Keratinocyte (primary cell): Measurements from ENCODE around the gene NRP1. TPM values are rescaled to one million over a fixed set of nuclear protein-coding genes. Genes with fewer than 3 reads are reported as not detected.
A peak's percentile ranks its signal among the peaks of the same experiment; 100 is the strongest.

Source experiments
- DNase-seq: peaks from one replicate; pipeline ENCODE4 v3.0.0-alpha.2; 2011; ENCODE audit warnings: low read depth, missing footprints, low spot score
- FAIRE-seq: peaks from 2 replicates; lab custom pipeline; 2011; peaks lifted over from hg19 to GRCh38; lab: Jason Lieb, UNC
- H2AFZ ChIP-seq: 2 replicates; pipeline ENCODE4 v1.6.0; 2012; ENCODE audit warnings: low read length, control low read depth, inconsistent platforms; ENCODE audit not compliant: control insufficient read depth
- H3K27ac ChIP-seq: 2 replicates; pipeline ENCODE4 v1.5.1; 2011; ENCODE audit warnings: low read length; ENCODE audit not compliant: control insufficient read depth, insufficient read depth
- H3K27me3 ChIP-seq: 3 replicates; pipeline ENCODE4 v1.6.0; 2011; ENCODE audit warnings: low read length; ENCODE audit not compliant: control insufficient read depth, insufficient read depth; ENCODE audit errors: extremely low read depth
- H3K36me3 ChIP-seq, 2 experiments: 2 replicates in 1 of 2; 3 replicates in 1 of 2; pipeline ENCODE4 v1.5.1; 2011; ENCODE audit warnings: low read length in 2 of 2, mild to moderate bottlenecking in 1 of 2; ENCODE audit not compliant: control insufficient read depth in 2 of 2, insufficient read depth in 2 of 2; ENCODE audit errors: extremely low read depth in 1 of 2
- H3K4me1 ChIP-seq: 3 replicates; pipeline ENCODE4 v1.5.1; 2011; ENCODE audit warnings: low read length; ENCODE audit not compliant: control insufficient read depth, insufficient read depth; ENCODE audit errors: extremely low read depth
- H3K4me2 ChIP-seq: 3 replicates; pipeline ENCODE4 v1.6.0; 2011; ENCODE audit warnings: low read depth, low read length; ENCODE audit not compliant: control insufficient read depth, insufficient read depth; ENCODE audit errors: extremely low read depth
- H3K4me3 ChIP-seq, 3 experiments: fragments of 200-600 bp in 1 of 3; sonication (generic) in 1 of 3; 2 replicates in 2 of 3; 3 replicates in 1 of 3; pipeline ENCODE4 v1.5.1; 2011 to 2016; ENCODE audit warnings: low read length in 3 of 3, mild to moderate bottlenecking in 3 of 3, control low read depth in 2 of 3, inconsistent platforms in 1 of 3, low read depth in 1 of 3, mixed read lengths in 1 of 3, mixed run types in 1 of 3, moderate library complexity in 1 of 3; ENCODE audit not compliant: control insufficient read depth in 2 of 3, insufficient read depth in 2 of 3; ENCODE audit errors: extremely low read depth in 1 of 3
- H3K79me2 ChIP-seq: 2 replicates; pipeline ENCODE4 v1.6.0; 2012; ENCODE audit warnings: low read length; ENCODE audit not compliant: control insufficient read depth, insufficient read depth
- H3K9ac ChIP-seq: 3 replicates; pipeline ENCODE4 v1.6.0; 2011; ENCODE audit warnings: low read length; ENCODE audit not compliant: control insufficient read depth, insufficient read depth; ENCODE audit errors: extremely low read depth
- H3K9me1 ChIP-seq: 3 replicates; pipeline ENCODE4 v1.6.0; 2011; ENCODE audit warnings: low read length; ENCODE audit not compliant: control insufficient read depth, insufficient read depth; ENCODE audit errors: extremely low read depth
- H3K9me3 ChIP-seq: 2 replicates; pipeline ENCODE4 v1.5.1; 2012; ENCODE audit warnings: low read depth, low read length; ENCODE audit not compliant: control insufficient read depth
- H4K20me1 ChIP-seq: 3 replicates; pipeline ENCODE4 v1.6.0; 2011; ENCODE audit warnings: low read length; ENCODE audit not compliant: control insufficient read depth, insufficient read depth; ENCODE audit errors: extremely low read depth
- CTCF ChIP-seq, 3 experiments: IDR thresholded peaks in 1 of 3; conservative IDR thresholded peaks in 1 of 3; optimal IDR thresholded peaks in 1 of 3; 2 replicates in 2 of 3; 3 replicates in 1 of 3; pipeline versions ENCODE3 to v1.5.1; 2011; ENCODE audit warnings: low read length in 3 of 3, mild to moderate bottlenecking in 3 of 3, moderate library complexity in 2 of 3, control low read depth in 1 of 3, inconsistent platforms in 1 of 3; ENCODE audit not compliant: insufficient read depth in 2 of 3; ENCODE audit errors: extremely low read depth in 1 of 3
- EZH2 ChIP-seq: IDR thresholded peaks from one replicate; pipeline ENCODE4 v1.6.1; 2012; ENCODE audit warnings: inconsistent platforms, mild to moderate bottlenecking, low read length, moderate library complexity
- dilution Hi-C: fragments of 300-500 bp; cut with MboI; formaldehyde crosslinking; loops from one replicate; pipeline ENCODE4 v1.7.0; 2020; ENCODE audit warnings: low sequenced_read_pairs; ENCODE audit not compliant: extremely low pct_ligation_motif_present
- polyA plus RNA-seq, 5 experiments: library from polyadenylated mRNA; depleted of rRNA in 3 of 5; stranded (reverse) in 3 of 5; stranded (forward) in 1 of 5; unstranded in 1 of 5; fragments of >200 nt; gene quantifications; 1 replicate in 1 of 5; 2 replicates in 3 of 5; 3 replicates in 1 of 5; pipeline versions ENCODE4 v1.2.1 to v1.2.3, GENCODE V29; 2011 to 2012; ENCODE audit warnings: missing spikeins in 2 of 5, low read depth in 1 of 5, low replicate concordance in 1 of 5

Gene NRP1
- polyA plus RNA-seq, 1 donor (not counting 4 experiments of a cell fraction or from before 2014, with no cell fraction given), result 36.2 TPM

GRCh38 chr10:33307835-33308234, 26.6 kb downstream of the NRP1 start:
- Histone ChIP-seq H3K79me2 (peaks cover 73% of the 10 kb centered on the region), H4K20me1 (no peaks in the 10 kb centered on the region)
- FAIRE-seq, result no peak

GRCh38 chr10:33306701-33307519, 27.6 kb downstream of the NRP1 start:
- dilution Hi-C loops, result no loop called here
- no peak for DNase-seq
- H3K4me1 ChIP-seq, result no peaks in the 10 kb centered on the region
- H2AFZ ChIP-seq, result no peak overlapping the region
- H3K27me3 ChIP-seq, result no peaks in the 10 kb centered on the region
- TF ChIP-seq EZH2, result no peak
- no peak for TF ChIP-seq CTCF (optimal IDR thresholded peaks at IDR 0.05 in 1 of 3, IDR thresholded peaks at IDR 0.05 in 1 of 3, conservative IDR thresholded peaks at IDR 0.05 in 1 of 3; ENCODE audit: extremely low read depth in 1 of 3, insufficient read depth in 2 of 3, low read length in 3 of 3)
- no peak overlapping the region for H3K9ac ChIP-seq
- no peaks in the 10 kb centered on the region for H4K20me1 ChIP-seq
- no peak overlapping the region for H3K27ac ChIP-seq
- H3K9me3 ChIP-seq, result no peaks in the 10 kb centered on the region
- H3K4me2 ChIP-seq, result no peak overlapping the region
- peaks cover 3% of the 10 kb centered on the region for H3K9me1 ChIP-seq
- peaks cover 76% of the 10 kb centered on the region for H3K79me2 ChIP-seq
- FAIRE-seq, result peak; percentile 23
- H3K36me3 ChIP-seq, result peaks cover 4 to 7% of the 10 kb centered on the region in 2 experiments
- H3K4me3 ChIP-seq, result no peak overlapping the region

More at GRCh38 chr10:33307835-33308234, 26.6 kb downstream of the NRP1 start:
- H3K4me2 ChIP-seq, result no peak overlapping the region
- peaks cover 4 to 7% of the 10 kb centered on the region in 2 experiments for H3K36me3 ChIP-seq
- no peaks in the 10 kb centered on the region for H3K27me3 ChIP-seq
- TF ChIP-seq EZH2, result no peak
- TF ChIP-seq CTCF (optimal IDR thresholded peaks at IDR 0.05 in 1 of 3, IDR thresholded peaks at IDR 0.05 in 1 of 3, conservative IDR thresholded peaks at IDR 0.05 in 1 of 3; ENCODE audit: extremely low read depth in 1 of 3, insufficient read depth in 2 of 3, low read length in 3 of 3), result no peak
- H3K9ac ChIP-seq, result no peak overlapping the region
- H3K4me3 ChIP-seq, result no peak overlapping the region
- no peak for DNase-seq
- no peak overlapping the region for H3K27ac ChIP-seq
- H2AFZ ChIP-seq, result no peak overlapping the region
- dilution Hi-C loops, result no loop called here
- H3K9me1 ChIP-seq, result peaks cover 3% of the 10 kb centered on the region
- H3K4me1 ChIP-seq, result no peaks in the 10 kb centered on the region
- H3K9me3 ChIP-seq, result no peaks in the 10 kb centered on the region
